ENCODE data around the gene SLC38A3. TPM values are rescaled to one million over a fixed set of nuclear protein-coding genes. Genes with fewer than 3 reads are reported as not detected.

The SLC38A3 gene
- total and polyA plus RNA-seq, 9 of the 15 experiments (the other 6 are each of a cell fraction or from before 2014, with no cell fraction given), result 0.09 to 0.38 (median 0.16) TPM; not detected in 6

- TF ChIP-seq CEBPZ (IDR thresholded peaks at IDR 0.05; ENCODE audit: borderline replicate concordance, low read depth, low read length) (no peak), SP2 (IDR thresholded peaks at IDR 0.05; ENCODE audit: extremely low read depth, low read depth, low read length, poor library complexity, severe bottlenecking) (no peak), TEAD2 (tag; IDR thresholded peaks at IDR 0.05) (no peak), ZSCAN32 (CRISPR knock-in tag; IDR thresholded peaks at IDR 0.05) (no peak), ELK1 (CRISPR knock-in tag; IDR thresholded peaks at IDR 0.05) (no peak), SNRNP70 (optimal IDR thresholded peaks at IDR 0.05; ENCODE audit: low read depth, low read length) (no peak), ARHGAP35 (IDR thresholded peaks at IDR 0.05; ENCODE audit: partially characterized antibody) (no peak), KLF1 (tag; IDR thresholded peaks at IDR 0.05) (no peak), SIX5 (IDR thresholded peaks at IDR 0.05; ENCODE audit: borderline replicate concordance in 1 of 2, insufficient read depth in 1 of 2, low read depth in 1 of 2, low read length in 2 of 2) (no peak), KDM2B (CRISPR knock-in tag; IDR thresholded peaks at IDR 0.05) (no peak)
Measured at GRCh38 chr3:50269977-50270413, 64.9 kb downstream of the SLC38A3 start (continued).

Measured in K562 (cell line).